Islet of Langerhans (tissue), 1 donor: Measurements from ENCODE around the gene NPC2.

Source experiments
- FAIRE-seq: peaks from one replicate; lab custom pipeline; 2011; peaks lifted over from hg19 to GRCh38; lab: Jason Lieb, UNC

Gene NPC2

DNA sequence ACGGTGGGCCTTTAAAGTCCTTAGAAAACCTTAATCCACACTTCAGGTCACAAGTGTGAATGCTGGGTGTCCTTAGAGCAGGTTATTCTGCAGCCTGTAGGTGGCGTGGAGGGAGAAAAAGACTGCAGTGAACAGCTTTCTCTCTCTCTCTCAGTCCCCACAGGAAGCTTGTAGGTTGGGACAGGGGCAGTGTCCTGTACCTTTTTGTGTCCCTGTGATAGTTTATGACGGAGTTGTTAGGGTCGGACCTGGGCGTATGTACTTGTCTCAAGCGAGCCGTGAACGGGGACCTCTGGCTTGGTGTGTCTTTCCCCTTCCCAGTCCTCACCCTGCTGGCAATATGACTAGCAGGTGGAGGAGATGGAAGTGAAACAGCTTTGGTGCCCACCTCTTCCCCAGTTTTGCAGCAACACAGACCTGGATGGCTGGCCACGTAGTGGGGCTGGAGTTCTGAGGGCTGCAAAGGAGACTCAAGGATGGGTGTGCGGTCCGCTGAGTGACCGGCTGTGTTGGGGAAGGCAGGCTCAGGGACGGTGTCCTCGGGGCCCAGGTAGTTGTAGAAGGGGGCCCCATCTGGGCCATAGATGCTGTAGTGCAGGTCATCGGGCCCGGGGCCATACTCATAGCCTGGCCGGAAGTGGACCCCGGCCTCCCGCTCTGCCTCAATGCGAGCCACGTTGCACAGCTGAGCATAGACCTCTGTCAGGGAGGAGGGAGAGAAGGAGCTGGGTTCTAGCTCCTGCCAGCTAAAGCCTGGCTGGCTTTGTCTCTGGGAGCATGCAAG, 9.3 kb upstream of the NPC2 start:
- no peak for FAIRE-seq

- FAIRE-seq = no peak
Observed at GRCh38 chr14:74501691-74502090, 8.6 kb upstream of the NPC2 start.

DNA sequence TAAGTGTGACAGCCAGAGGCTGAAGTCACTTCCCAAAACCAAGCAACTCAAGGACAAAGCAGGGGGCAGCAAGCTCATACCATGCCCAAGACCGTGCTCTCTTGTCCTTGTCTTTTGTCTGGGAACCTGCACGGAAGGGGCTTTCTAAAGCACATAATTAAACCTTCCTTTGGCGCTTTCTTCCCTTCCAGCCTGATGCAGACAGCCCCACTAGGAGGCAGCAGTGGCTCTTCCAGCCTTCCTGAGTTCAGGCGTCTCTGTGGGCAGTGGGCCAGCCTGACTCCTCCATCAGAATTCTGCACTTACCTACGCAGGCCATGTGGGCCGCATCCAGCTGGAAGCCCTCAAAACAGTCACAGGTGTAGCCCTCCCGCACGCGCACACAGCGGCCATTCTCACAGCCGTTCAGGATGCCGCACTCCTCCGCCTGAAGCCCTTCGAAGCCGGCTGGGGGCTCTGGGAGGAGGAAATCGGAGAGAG, 8.1 kb upstream of the NPC2 start:
- no peak for FAIRE-seq

- FAIRE-seq = no peak
Observed at GRCh38 chr14:74500417-74501134, 7.5 kb upstream of the NPC2 start.

- no peak for FAIRE-seq
Observed at GRCh38 chr14:74495356-74495755, 2.3 kb upstream of the NPC2 start.

DNA sequence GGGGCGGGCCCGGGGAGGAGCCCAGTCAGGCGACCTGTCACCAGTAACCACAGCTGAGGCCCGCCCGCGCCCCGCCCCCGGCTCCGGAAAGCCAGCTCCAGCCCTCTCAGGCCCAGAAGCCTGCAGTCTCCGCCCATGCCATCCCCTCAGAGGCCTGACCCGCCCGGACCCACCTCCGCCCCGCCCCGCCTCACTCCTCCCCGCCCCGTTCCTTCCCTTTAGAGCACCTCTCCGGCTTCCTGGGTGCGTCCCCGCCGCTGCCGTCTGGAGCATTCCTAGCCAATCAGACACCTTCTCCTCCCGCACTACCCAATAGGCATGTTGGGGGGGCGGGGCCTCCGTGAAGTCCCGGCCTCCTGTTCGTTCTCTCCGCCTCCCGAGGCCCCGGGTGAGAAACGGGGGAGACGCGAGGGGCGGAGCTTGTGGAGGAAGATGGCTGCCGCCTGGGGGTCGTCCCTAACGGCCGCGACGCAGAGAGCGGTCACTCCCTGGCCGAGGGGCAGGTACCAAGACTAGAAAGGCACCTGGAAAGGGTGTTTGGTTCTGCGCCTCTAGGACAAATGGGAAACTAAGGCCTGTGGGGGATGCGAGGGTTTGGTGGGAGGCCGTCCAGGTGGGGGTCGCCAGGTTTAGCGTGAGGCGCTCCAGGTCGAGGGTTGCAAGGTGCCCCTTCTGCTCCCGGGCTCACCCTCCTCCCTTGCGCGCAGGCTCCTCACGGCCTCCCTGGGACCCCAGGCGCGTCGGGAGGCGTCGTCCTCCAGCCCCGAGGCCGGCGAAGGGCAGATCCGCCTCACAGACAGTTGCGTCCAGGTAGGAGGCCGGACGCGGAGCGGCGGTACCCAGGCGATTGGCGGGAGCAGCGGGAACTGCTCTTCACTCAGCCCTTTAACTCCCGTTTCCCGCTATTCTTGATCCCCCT, 497 bp upstream of the NPC2 start, which contains the start of gene ISCA2:
Gene ISCA2, plus strand, starts transcription at position 423 of the 919 bp plus-strand sequence. Its CDS starts 10 bp downstream, at position 433.
- FAIRE-seq = no peak

DNA sequence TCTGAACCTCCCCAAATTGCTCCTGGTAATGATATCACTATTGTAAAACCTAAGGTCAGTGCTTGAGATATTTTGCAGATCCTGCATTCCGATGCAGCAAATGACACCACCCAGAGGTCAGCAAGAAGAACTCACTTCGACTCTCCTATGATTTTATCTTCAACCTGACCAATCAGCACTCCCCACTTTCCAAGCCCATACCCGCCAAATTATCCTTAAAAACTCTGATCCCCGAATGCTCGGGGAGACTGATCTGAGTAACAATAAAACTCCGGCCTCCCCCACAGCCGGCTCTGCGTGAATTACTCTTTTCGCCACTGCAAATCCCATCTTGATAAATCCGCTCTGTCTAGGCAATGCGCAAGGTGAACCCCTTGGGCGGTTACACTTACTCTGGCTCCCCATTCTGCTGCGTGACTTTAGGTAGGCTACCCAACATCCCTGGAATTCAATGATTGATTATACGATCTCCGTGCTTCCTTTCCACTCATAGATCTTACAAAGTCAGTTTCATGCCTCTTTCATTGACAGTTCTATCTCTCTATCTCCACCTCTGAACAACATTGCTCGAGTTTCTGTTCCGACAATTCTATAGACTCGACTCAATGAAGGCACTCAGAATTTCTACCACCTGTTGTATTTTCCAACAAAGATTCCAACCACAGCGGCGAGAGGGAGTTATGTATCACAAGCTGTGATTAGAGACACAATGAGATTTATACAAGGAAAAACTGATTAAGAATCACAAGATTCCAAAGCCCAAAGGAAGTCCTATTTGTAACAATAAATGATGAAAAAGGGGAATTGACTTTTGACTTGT, 939 bp downstream of the NPC2 start:
- FAIRE-seq = no peak

- FAIRE-seq = no peak
Observed at GRCh38 chr14:74490486-74490885, 2.6 kb downstream of the NPC2 start.

DNA sequence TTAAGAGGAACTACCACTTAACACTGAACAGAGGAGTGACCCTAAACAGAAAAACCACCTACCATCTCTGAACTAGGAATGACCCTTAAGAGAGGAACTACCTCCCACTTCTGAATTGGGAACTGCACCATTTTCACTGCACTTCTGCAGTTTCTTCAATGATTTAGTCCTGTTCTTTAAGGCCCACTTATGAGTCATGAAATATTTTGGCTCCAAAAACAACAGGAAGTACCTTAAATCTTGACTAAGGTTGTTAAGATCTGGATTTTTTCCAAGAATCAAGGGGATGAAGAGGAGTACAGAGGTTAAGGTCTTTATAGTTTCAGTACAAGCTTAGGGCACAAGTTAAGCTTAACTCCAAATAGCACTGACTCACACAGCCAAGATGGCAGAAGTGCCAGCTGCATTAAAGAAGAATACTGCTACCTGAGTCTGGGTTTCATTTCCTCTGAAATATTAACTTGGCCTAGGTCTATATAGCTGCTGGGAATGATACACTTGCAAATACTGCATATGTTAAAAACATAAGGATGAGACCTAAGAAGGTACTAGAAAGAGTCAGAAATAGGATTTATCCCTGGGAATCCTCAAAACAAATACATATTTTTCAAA, 4.2 kb downstream of the NPC2 start:
- FAIRE-seq = no peak

- FAIRE-seq = no peak
Observed at GRCh38 chr14:74486164-74486563, 6.9 kb downstream of the NPC2 start.

DNA sequence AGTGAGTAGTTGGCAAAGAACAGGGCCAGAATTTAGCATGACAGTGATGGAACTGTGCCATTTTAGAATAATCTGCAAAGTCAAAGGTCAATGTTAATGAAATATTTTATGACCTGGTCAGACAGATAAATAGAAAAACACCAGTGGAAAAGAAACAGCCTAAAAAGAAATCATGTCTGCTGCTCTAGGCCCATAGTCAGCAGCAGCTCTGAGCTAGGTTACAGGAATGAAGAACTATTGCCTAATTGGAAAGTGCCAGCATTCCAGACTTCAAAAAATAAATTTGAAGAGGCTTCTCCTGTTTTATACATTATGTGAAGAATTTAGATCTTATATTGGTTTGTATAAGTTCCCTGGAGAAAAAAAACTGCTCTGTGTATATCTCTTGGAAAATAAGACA, 9.8 kb downstream of the NPC2 start:
- no peak for FAIRE-seq

DNA sequence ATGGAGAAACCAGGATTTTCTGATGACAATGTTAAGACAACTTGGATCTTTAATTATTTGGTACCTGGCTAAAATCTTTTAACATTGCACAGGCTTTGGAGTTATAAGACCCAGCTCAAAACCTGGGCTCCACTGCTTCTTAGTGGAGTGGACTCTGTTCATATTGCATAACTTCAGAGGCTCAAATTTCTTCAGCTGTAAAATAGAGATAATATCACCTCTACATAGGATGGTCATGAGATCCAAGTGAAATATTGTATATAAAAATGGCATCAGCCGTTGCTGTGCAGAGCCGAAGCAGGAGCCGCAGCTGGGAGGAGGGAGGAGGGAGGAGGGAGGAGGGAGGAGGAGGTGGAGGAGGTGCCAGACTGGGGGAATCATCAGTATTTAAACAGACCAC, 10.5 kb downstream of the NPC2 start:
- no peak for FAIRE-seq

- no peak for FAIRE-seq
Observed at GRCh38 chr14:74480046-74480445, 13.1 kb downstream of the NPC2 start.

DNA sequence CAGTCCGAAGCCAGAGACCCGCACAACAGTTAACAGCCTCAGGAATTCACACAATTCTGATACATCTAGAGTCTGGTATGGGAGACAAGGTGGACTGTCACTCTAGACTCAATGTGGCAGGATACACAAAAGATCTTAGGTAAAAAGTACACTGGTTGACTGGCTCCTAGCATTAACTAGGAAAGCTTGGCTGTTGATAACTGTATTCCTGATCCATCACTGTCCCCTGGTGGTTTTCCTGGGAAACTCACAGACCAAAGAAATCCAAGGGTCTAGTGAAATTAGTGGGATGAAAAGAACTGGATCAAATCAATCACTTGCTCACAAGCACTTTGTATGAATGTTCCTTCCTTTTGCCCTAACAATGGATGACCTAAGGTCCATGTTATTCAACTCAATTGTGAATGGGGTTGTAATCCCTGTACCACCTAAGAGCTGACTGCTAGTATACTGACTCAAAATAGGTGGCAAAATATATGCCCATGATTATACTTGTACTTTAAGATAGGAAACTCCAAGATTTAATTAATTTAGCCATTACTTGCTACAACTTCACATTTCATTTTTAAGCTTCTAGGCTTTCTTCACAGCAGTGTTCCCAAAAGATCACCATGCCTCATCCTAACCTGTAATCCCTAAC, 14.0 kb downstream of the NPC2 start:
- no peak for FAIRE-seq

DNA sequence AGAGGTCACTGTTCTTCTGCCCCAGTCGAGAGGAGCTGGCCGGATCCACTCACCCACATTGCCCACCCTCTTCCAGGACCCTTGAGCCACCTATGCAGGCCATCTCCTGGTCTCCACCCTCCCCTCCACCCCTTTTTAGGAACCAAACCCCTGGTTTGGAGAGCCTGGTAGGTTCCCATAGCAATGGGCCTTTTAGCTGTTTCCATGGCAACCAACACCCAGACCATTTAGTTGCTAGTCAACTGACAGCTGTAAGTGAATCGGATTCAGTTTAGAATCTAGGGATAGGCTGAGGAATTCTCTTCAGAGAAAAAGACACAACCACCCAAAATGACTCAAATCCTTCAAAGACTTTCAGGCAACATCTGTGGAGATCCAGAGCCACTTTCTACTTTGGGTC, 16.5 kb downstream of the NPC2 start:
- no peak for FAIRE-seq

- FAIRE-seq = no peak
Observed at GRCh38 chr14:74476107-74476506, 17.0 kb downstream of the NPC2 start.

GRCh38 chr14:74475678-74476077, 17.4 kb downstream of the NPC2 start:
- FAIRE-seq = no peak

GRCh38 chr14:74474376-74474775, 18.7 kb downstream of the NPC2 start:
- no peak for FAIRE-seq

DNA sequence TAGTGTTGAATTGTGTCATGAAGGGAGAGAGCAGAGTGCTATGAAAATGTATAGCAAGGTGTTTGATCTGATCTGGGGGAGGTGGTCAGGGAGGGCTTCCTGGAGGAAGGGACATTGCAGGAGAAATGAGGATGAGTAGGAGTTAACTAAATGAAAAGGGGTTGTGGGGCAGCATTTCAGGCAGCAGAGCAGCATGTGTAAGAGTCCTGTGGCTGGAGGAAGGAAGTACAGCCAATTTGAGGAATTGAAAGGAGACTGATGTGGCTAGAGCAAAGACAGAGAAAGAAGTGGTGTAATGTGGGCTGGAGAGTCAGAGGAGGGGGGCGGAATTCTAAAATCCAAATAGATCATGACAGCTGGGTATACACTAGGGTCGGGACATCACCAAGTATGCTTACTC, 20.5 kb downstream of the NPC2 start:
- FAIRE-seq = no peak
